HG03442 (cell line): Measurements from ENCODE around the gene ITFG1.

Experiments
- ATAC-seq: cut with Tn5 transposase; IDR thresholded peaks from one replicate; pipeline ENCODE4 v1.9.1; 2021; ENCODE audit warnings: mild to moderate bottlenecking, moderate library complexity; ENCODE audit not compliant: unreplicated experiment

ITFG1 gene

GRCh38 chr16:47129755-47130435, 331.0 kb downstream of the ITFG1 start:
- no peak for ATAC-seq

- no peak for ATAC-seq
Measured at GRCh38 chr16:47127541-47127940, 333.3 kb downstream of the ITFG1 start.

GRCh38 chr16:47125757-47126156, 335.1 kb downstream of the ITFG1 start:
- ATAC-seq, result no peak

- ATAC-seq, result no peak
Measured at GRCh38 chr16:47113130-47113529, 347.7 kb downstream of the ITFG1 start.

- no peak for ATAC-seq
Measured at GRCh38 chr16:47110939-47111338, 349.9 kb downstream of the ITFG1 start.

GRCh38 chr16:47109361-47109760, 351.5 kb downstream of the ITFG1 start:
- no peak for ATAC-seq
